Neural progenitor cell (in vitro differentiated cells): Measurements from ENCODE around the gene SAMD8. TPM values are rescaled to one million over a fixed set of nuclear protein-coding genes. Genes with fewer than 3 reads are reported as not detected.
A peak's percentile ranks its signal among the peaks of the same experiment; 100 is the strongest.

Experiments used
- DNase-seq: peaks from one replicate; pipeline ENCODE4 v3.0.0-alpha.2; 2016; ENCODE audit warnings: low spot score
- H2AFZ ChIP-seq: fragments of 200-600 bp; sonication (generic); replicated peaks from 2 replicates; pipeline ENCODE4 v1.6.1; 2016; ENCODE audit warnings: antibody characterized with exemption
- H3F3A ChIP-seq: fragments of 200-600 bp; sonication (generic); 2 replicates; pipeline ENCODE4 v1.6.1; 2016; ENCODE audit warnings: antibody characterized with exemption, low read depth
- H3K27ac ChIP-seq: fragments of 200-600 bp; sonication (generic); 2 replicates; pipeline ENCODE4 v1.5.1; 2016; ENCODE audit warnings: mild to moderate bottlenecking
- H3K27me3 ChIP-seq: fragments of 200-600 bp; sonication (generic); 2 replicates; pipeline ENCODE4 v1.6.1; 2016; ENCODE audit warnings: mild to moderate bottlenecking, moderate library complexity
- H3K36me3 ChIP-seq: fragments of 200-600 bp; sonication (generic); 2 replicates; pipeline ENCODE4 v1.5.1; 2016
- H3K4me1 ChIP-seq: fragments of 200-600 bp; sonication (generic); 2 replicates; pipeline ENCODE4 v1.6.1; 2016; ENCODE audit warnings: mixed run types
- H3K4me2 ChIP-seq: fragments of 200-600 bp; sonication (generic); 2 replicates; pipeline ENCODE4 v1.6.1; 2016
- H3K4me3 ChIP-seq: fragments of 200-600 bp; sonication (generic); 2 replicates; pipeline ENCODE4 v1.5.1; 2016
- H3K79me2 ChIP-seq: fragments of 200-600 bp; sonication (generic); 2 replicates; pipeline ENCODE4 v1.6.1; 2016; ENCODE audit warnings: low read depth
- H3K9ac ChIP-seq: fragments of 200-600 bp; sonication (generic); 2 replicates; pipeline ENCODE4 v1.6.1; 2016
- H3K9me3 ChIP-seq: fragments of 200-600 bp; sonication (generic); 2 replicates; pipeline ENCODE4 v1.5.1; 2016; ENCODE audit warnings: low read depth
- H4K20me1 ChIP-seq: fragments of 200-600 bp; sonication (generic); 2 replicates; pipeline ENCODE4 v1.6.1; 2016; ENCODE audit warnings: low read depth
- H3K27ac Mint-ChIP-seq: 3 replicates; pipeline ENCODE4 v1.8.0; 2021; ENCODE audit warnings: mixed read lengths
- H3K27me3 Mint-ChIP-seq: 2 replicates; pipeline ENCODE4 v1.8.0; 2022; ENCODE audit warnings: low read depth, mild to moderate bottlenecking, inconsistent platforms, moderate library complexity, mixed read lengths; ENCODE audit not compliant: insufficient read depth
- H3K36me3 Mint-ChIP-seq: 3 replicates; pipeline ENCODE4 v1.8.0; 2021; ENCODE audit warnings: mixed read lengths
- H3K4me1 Mint-ChIP-seq: 3 replicates; pipeline ENCODE4 v1.8.0; 2021; ENCODE audit warnings: mixed read lengths
- H3K4me3 Mint-ChIP-seq: 3 replicates; pipeline ENCODE4 v1.8.0; 2021; ENCODE audit warnings: mild to moderate bottlenecking, moderate library complexity, mixed read lengths
- H3K9me3 Mint-ChIP-seq: 3 replicates; pipeline ENCODE4 v1.8.0; 2020; ENCODE audit warnings: mixed read lengths
- EZH2 ChIP-seq: fragments of 200-600 bp; sonication (generic); IDR thresholded peaks from 2 replicates; pipeline ENCODE4 v1.6.1; 2017; ENCODE audit warnings: antibody characterized with exemption, mild to moderate bottlenecking, moderate library complexity
- EZH2phosphoT487 ChIP-seq: fragments of 200-600 bp; sonication (generic); IDR thresholded peaks from 2 replicates; pipeline ENCODE4 v1.6.1; 2017; ENCODE audit warnings: antibody characterized with exemption
- total RNA-seq: library from RNA; depleted of rRNA; stranded (reverse); fragments of >200 nt; gene quantifications from 2 replicates; pipeline ENCODE4 v1.2.3, GENCODE V29; 2015; ENCODE audit warnings: low replicate concordance
- TF ChIP-seq, protein P1 (sequence below): fragments of 200-600 bp; sonication (generic); IDR thresholded peaks from 2 replicates; pipeline ENCODE4 v1.5.1; 2017; ENCODE audit warnings: antibody characterized with exemption, mild to moderate bottlenecking

SAMD8 gene
- total RNA-seq, 1 donor from 2014 or later = 39.5 TPM

DNA sequence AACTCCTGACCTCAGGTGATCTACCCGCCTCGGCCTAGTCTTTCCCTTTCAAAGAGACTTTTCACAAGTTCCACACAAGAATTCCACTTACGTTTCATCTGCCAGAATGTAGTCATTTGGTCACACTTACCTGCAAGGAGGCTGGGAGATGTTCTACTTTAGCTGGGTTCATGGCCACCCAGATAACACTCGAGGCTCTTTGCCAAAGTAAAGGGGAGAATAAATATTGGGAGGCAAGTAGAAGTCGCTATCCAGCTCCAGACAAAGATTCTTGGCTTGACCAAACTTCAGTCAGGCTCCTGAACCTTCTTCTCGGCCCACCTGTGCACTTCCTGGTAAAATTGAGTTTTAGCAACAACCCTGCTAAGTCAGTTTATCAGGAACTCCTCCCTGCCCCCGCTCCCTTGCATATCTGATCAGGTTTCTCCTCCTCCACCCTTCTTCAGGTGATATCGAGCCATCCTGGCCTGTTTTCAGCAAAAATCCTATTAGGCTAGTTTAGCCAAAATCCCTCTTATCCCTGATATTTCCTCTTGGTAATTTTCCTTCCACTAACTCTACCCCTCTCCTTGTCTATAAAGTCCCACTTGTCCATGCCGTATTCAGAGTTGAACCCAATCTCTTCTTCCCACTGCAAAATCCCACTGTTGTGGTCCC lies 25.1 kb upstream of the SAMD8 start:
- Histone ChIP-seq H4K20me1 (no peaks in the 10 kb centered on the region), H3F3A (peaks cover 5% of the 10 kb centered on the region), H2AFZ (no peak overlapping the region), H3K27ac (no peak overlapping the region), H3K4me1 (peaks cover 26% of the 10 kb centered on the region), H3K36me3 (no peaks in the 10 kb centered on the region), H3K4me3 (no peak overlapping the region), H3K79me2 (no peaks in the 10 kb centered on the region), H3K27me3 (no peaks in the 10 kb centered on the region), H3K9me3 (no peaks in the 10 kb centered on the region), H3K4me2 (no peak overlapping the region), H3K9ac (no peak overlapping the region)
- DNase-seq = no peak
- Mint-ChIP-seq H3K36me3 (no peaks in the 10 kb centered on the region), H3K9me3 (no peaks in the 10 kb centered on the region), H3K4me3 (no peak overlapping the region), H3K4me1 (peaks cover 35% of the 10 kb centered on the region), H3K27me3 (peaks cover 4% of the 10 kb centered on the region), H3K27ac (peak overlapping the region; percentile 70)
- TF ChIP-seq, protein P1, sequence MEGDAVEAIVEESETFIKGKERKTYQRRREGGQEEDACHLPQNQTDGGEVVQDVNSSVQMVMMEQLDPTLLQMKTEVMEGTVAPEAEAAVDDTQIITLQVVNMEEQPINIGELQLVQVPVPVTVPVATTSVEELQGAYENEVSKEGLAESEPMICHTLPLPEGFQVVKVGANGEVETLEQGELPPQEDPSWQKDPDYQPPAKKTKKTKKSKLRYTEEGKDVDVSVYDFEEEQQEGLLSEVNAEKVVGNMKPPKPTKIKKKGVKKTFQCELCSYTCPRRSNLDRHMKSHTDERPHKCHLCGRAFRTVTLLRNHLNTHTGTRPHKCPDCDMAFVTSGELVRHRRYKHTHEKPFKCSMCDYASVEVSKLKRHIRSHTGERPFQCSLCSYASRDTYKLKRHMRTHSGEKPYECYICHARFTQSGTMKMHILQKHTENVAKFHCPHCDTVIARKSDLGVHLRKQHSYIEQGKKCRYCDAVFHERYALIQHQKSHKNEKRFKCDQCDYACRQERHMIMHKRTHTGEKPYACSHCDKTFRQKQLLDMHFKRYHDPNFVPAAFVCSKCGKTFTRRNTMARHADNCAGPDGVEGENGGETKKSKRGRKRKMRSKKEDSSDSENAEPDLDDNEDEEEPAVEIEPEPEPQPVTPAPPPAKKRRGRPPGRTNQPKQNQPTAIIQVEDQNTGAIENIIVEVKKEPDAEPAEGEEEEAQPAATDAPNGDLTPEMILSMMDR = no peak
- TF ChIP-seq EZH2 = no peak
- TF ChIP-seq EZH2phosphoT487 = no peak

DNA sequence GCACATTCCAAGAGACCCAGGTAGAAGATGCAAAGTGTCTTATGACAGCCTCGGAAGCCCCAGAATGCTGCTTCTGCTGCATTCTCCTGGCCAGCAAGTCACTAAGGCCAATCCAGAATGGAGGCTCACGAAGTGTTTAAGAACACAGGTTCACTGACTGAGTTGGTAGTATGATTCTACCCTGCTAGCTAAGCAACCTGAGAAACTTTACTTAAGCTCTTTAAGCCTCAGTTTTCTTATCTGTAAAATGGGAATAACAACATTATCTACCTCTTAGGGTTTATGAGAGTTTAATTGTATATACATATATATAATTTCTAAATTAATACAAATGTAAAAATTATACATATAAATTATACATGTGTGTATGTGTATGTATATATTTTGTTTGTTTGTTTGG lies 22.8 kb upstream of the SAMD8 start:
- Histone ChIP-seq H3K9me3 (no peaks in the 10 kb centered on the region), H3K36me3 (no peaks in the 10 kb centered on the region), H3K9ac (no peak overlapping the region), H3K4me1 (peaks cover 22% of the 10 kb centered on the region), H3K4me2 (no peak overlapping the region), H2AFZ (no peak overlapping the region), H3K4me3 (no peak overlapping the region), H3K79me2 (no peaks in the 10 kb centered on the region), H3K27me3 (no peaks in the 10 kb centered on the region), H3K27ac (no peak overlapping the region), H3F3A (peaks cover 5% of the 10 kb centered on the region), H4K20me1 (no peaks in the 10 kb centered on the region)
- Mint-ChIP-seq H3K36me3 (no peaks in the 10 kb centered on the region), H3K4me1 (peaks cover 33% of the 10 kb centered on the region), H3K27me3 (peaks cover 10% of the 10 kb centered on the region), H3K27ac (no peak overlapping the region), H3K4me3 (no peak overlapping the region), H3K9me3 (no peaks in the 10 kb centered on the region)
- no peak for DNase-seq
- TF ChIP-seq, protein P1 = no peak
- TF ChIP-seq EZH2 (no peak), EZH2phosphoT487 (no peak)

DNA sequence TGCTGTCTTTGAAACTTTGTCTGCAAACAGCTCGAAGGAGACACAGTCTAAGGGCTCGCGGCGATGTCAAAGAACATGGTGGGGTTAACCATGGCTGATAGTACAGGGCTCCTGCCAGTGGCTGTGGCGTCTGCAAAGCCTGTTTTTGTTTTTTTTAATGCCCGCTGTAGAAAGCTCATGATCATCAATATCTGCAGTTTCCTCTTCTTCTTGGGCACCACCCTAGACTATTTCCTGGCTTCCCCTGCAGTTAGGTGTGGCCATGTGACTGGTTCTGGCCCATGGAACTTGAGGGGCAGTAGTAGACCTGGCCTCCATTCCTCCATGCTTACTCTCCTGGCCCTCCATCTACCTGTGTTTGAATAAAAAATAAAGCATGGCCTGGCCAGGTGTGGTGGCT lies 21.8 kb upstream of the SAMD8 start:
- Histone ChIP-seq H3K9me3 (no peaks in the 10 kb centered on the region), H3K27me3 (no peaks in the 10 kb centered on the region), H3K4me2 (no peak overlapping the region), H3F3A (no peaks in the 10 kb centered on the region), H3K79me2 (no peaks in the 10 kb centered on the region), H3K36me3 (no peaks in the 10 kb centered on the region), H3K4me3 (no peak overlapping the region), H2AFZ (no peak overlapping the region), H3K27ac (no peak overlapping the region), H4K20me1 (no peaks in the 10 kb centered on the region), H3K4me1 (peaks cover 12% of the 10 kb centered on the region), H3K9ac (no peak overlapping the region)
- no peak overlapping the region for H3K4me3 Mint-ChIP-seq
- H3K4me1 Mint-ChIP-seq = peaks cover 24% of the 10 kb centered on the region
- H3K9me3 Mint-ChIP-seq = peaks cover 4% of the 10 kb centered on the region
- H3K36me3 Mint-ChIP-seq = no peaks in the 10 kb centered on the region
- DNase-seq = no peak
- no peak overlapping the region for H3K27ac Mint-ChIP-seq
- TF ChIP-seq EZH2 (no peak), EZH2phosphoT487 (no peak)
- TF ChIP-seq, protein P1 = no peak
- H3K27me3 Mint-ChIP-seq = peaks cover 10% of the 10 kb centered on the region
